CD4-positive, alpha-beta T cell (primary cell): Measurements from ENCODE around the gene SFTPB. TPM values are rescaled to one million over a fixed set of nuclear protein-coding genes. Genes with fewer than 3 reads are reported as not detected.

Source experiments
- ATAC-seq: fragments of 200-7000 bp; cut with Tn5 transposase; one replicate; pipeline ENCODE4 v1.10.0; 2022; ENCODE audit warnings: mild to moderate bottlenecking; ENCODE audit not compliant: poor library complexity
- CTCF ChIA-PET: fragments of 350-600 bp; sonication (Branson Sonifier 250); formaldehyde crosslinking; loops from one replicate; lab custom pipeline; 2021; ENCODE audit warnings: antibody characterized with exemption, inconsistent platforms; lab: Charles Lee
- POLR2A ChIA-PET: fragments of 350-600 bp; sonication (Branson Sonifier 250); formaldehyde crosslinking; loops from one replicate; lab custom pipeline; 2021; ENCODE audit warnings: antibody characterized with exemption, inconsistent platforms; lab: Charles Lee
- DNase-seq, 14 experiments: peaks; one replicate each; pipeline ENCODE4 v3.0.0-alpha.2; 2013 to 2020; ENCODE audit warnings: mixed read lengths in 2 of 14
- H3K27ac ChIP-seq, 2 donors: one replicate each; pipeline versions ENCODE4 v1.5.1 to v1.7.0; 2013; ENCODE audit warnings: low read length in 2 of 2, low read depth in 1 of 2, mild to moderate bottlenecking in 1 of 2
- H3K27me3 ChIP-seq, 2 experiments: 1 replicate in 1 of 2; 2 replicates in 1 of 2; pipeline versions ENCODE4 v1.6.1 to v1.7.0; 2013; ENCODE audit warnings: low read length in 2 of 2, control low read depth in 1 of 2, mild to moderate bottlenecking in 1 of 2, moderate library complexity in 1 of 2; ENCODE audit not compliant: insufficient read depth in 2 of 2, control insufficient read depth in 1 of 2
- H3K36me3 ChIP-seq: one replicate; pipeline ENCODE4 v1.6.1; 2013; ENCODE audit warnings: low read length, control low read depth; ENCODE audit not compliant: insufficient read depth
- H3K4me1 ChIP-seq: one replicate; pipeline ENCODE4 v1.6.1; 2013; ENCODE audit warnings: low read length, control low read depth; ENCODE audit not compliant: insufficient read depth
- H3K4me3 ChIP-seq: one replicate; pipeline ENCODE4 v1.5.1; 2013; ENCODE audit warnings: mild to moderate bottlenecking, low read length, moderate library complexity
- H3K9me3 ChIP-seq, 2 experiments: 1 replicate in 1 of 2; 2 replicates in 1 of 2; pipeline versions ENCODE4 v1.6.1 to v1.7.0; 2013; ENCODE audit warnings: low read length in 2 of 2, mild to moderate bottlenecking in 2 of 2, control low read depth in 1 of 2, moderate library complexity in 1 of 2; ENCODE audit not compliant: control insufficient read depth in 1 of 2, insufficient read depth in 1 of 2
- H3K27ac Mint-ChIP-seq: one replicate; pipeline ENCODE4 v1.8.0; 2020; ENCODE audit warnings: mixed read lengths
- H3K27me3 Mint-ChIP-seq: one replicate; pipeline ENCODE4 v1.8.0; 2021; ENCODE audit warnings: mixed read lengths
- H3K36me3 Mint-ChIP-seq: one replicate; pipeline ENCODE4 v1.8.0; 2021; ENCODE audit warnings: low read depth, mixed read lengths
- H3K4me1 Mint-ChIP-seq: one replicate; pipeline ENCODE4 v1.8.0; 2021; ENCODE audit warnings: low read depth, mixed read lengths
- H3K4me3 Mint-ChIP-seq: one replicate; pipeline ENCODE4 v1.8.0; 2020; ENCODE audit warnings: mild to moderate bottlenecking, mixed read lengths
- H3K9me3 Mint-ChIP-seq: one replicate; pipeline ENCODE4 v1.8.0; 2020; ENCODE audit warnings: mixed read lengths
- intact Hi-C, 2 experiments: fragments of 100-400 bp; cut with DNase I in 1 of 2; cut with micrococcal nuclease in 1 of 2; formaldehyde crosslinking; loops; one replicate each; pipeline versions ENCODE4 v1.15.1 to v1.9.0; 2023 to 2025; cut with DNase I, micrococcal nuclease
- total RNA-seq, 174 experiments: library from RNA in 2 of 174; stranded (reverse) in 2 of 174; gene quantifications; one replicate each; pipeline ENCODE4 v1.2.3 and lab custom pipeline; 2021 to 2026
- TF ChIP-seq, protein P1 (sequence below): fragments of 200-600 bp; IDR thresholded peaks from one replicate; pipeline ENCODE4 v1.8.0; 2022; ENCODE audit warnings: antibody characterized with exemption, mild to moderate bottlenecking

SFTPB gene
- total RNA-seq, 2 experiments from 2014 or later, result not detected

DNA sequence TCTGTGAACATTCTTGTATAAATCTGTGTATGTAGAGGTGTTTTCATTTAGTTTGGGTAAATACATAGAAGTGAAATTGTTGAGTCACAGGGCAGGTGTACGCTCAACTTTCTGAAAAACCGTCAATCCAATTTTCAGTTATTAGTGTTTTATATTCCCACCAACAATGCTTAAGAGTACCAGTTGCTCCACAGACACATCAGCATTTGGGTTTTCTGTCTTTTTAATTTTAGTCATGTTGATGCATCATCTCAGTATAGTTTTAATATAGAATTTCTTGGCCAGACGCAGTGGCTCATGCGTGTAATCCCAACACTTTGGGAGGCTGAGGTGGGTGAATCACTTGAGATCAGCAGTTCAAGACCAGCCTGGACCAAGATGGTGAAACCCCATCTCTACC lies 22.9 kb upstream of the SFTPB start:
- ChIA-PET POLR2A (no interaction called here), CTCF (interaction anchor here (1.2 kb wide), 1 partner anchor 17 kb away, joined by 5 read pairs; no protein-coding TSS in a partner anchor)
- no peaks in the 10 kb centered on the region for H3K36me3 Mint-ChIP-seq
- no peak overlapping the region for H3K27ac Mint-ChIP-seq
- H3K4me1 Mint-ChIP-seq, result no peaks in the 10 kb centered on the region
- H3K4me1 ChIP-seq, result no peaks in the 10 kb centered on the region
- no peak overlapping the region for H3K27ac ChIP-seq
- intact Hi-C loops, result no loop called here
- peaks cover 0 to 6% of the 10 kb centered on the region in 2 experiments for H3K9me3 ChIP-seq
- TF ChIP-seq, protein P1, sequence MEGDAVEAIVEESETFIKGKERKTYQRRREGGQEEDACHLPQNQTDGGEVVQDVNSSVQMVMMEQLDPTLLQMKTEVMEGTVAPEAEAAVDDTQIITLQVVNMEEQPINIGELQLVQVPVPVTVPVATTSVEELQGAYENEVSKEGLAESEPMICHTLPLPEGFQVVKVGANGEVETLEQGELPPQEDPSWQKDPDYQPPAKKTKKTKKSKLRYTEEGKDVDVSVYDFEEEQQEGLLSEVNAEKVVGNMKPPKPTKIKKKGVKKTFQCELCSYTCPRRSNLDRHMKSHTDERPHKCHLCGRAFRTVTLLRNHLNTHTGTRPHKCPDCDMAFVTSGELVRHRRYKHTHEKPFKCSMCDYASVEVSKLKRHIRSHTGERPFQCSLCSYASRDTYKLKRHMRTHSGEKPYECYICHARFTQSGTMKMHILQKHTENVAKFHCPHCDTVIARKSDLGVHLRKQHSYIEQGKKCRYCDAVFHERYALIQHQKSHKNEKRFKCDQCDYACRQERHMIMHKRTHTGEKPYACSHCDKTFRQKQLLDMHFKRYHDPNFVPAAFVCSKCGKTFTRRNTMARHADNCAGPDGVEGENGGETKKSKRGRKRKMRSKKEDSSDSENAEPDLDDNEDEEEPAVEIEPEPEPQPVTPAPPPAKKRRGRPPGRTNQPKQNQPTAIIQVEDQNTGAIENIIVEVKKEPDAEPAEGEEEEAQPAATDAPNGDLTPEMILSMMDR, result no peak
- no peak for DNase-seq
- H3K36me3 ChIP-seq, result no peaks in the 10 kb centered on the region
- H3K27me3 ChIP-seq, result peaks cover 0 to 3% of the 10 kb centered on the region in 2 experiments
- no peaks in the 10 kb centered on the region for H3K9me3 Mint-ChIP-seq
- H3K4me3 ChIP-seq, result no peak overlapping the region
- no peak overlapping the region for H3K4me3 Mint-ChIP-seq
- no peaks in the 10 kb centered on the region for H3K27me3 Mint-ChIP-seq
- no peak for ATAC-seq

DNA sequence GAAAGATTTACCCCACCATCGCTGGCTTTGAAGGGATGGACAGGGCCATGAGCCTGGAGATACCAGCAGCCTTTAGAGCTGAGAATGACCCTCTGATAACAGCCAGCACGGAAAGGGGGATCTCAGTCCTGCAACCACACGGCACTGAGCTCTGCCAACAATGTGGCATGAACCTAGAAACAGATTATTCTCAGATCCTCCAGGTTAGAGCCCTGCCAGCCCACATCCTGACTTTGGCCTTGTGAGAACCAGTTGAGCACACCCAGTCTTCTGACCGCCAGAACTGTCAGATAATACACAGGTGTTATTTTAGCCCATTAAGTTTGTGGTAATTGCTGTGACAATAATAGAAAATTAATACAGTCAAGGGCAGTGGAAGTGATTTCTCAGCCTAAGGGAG lies 16.8 kb upstream of the SFTPB start:
- ATAC-seq (no peak), DNase-seq (peak in 1 of 14 experiments; percentile 47)
- H3K9me3 ChIP-seq, result peaks cover 0 to 6% of the 10 kb centered on the region in 2 experiments
- no peaks in the 10 kb centered on the region for H3K36me3 ChIP-seq
- CTCF ChIA-PET, result no interaction called here
- POLR2A ChIA-PET, result no interaction called here
- H3K4me3 Mint-ChIP-seq, result no peak overlapping the region
- H3K27ac ChIP-seq, result no peak overlapping the region
- intact Hi-C loops, result no loop called here
- no peaks in the 10 kb centered on the region for H3K4me1 ChIP-seq
- no peak overlapping the region for H3K4me3 ChIP-seq
- peaks cover 0 to 3% of the 10 kb centered on the region in 2 experiments for H3K27me3 ChIP-seq
- H3K27ac Mint-ChIP-seq, result no peak overlapping the region
- H3K9me3 Mint-ChIP-seq, result no peaks in the 10 kb centered on the region
- TF ChIP-seq, protein P1, result no peak
- no peaks in the 10 kb centered on the region for H3K36me3 Mint-ChIP-seq
- H3K27me3 Mint-ChIP-seq, result no peaks in the 10 kb centered on the region
- no peaks in the 10 kb centered on the region for H3K4me1 Mint-ChIP-seq

DNA sequence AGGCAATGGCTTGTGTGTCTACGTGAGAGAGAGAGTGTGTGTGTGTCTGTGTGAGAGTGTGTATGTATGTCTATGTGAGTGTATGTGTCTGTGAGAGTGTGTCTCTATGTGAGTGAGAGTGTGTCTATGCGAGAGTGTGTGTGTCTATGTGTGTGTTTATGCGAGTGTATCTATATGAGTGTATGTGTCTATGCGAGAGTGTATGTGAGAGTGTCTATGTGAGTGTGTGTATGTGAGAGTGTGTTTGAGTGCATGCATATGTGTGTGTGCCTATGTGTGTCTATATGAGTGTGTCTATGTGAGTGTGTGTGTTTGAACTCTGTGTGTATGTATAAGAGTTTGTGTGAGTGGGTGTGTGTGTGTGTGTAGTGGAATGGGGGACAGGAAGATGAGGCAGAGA lies 16.4 kb upstream of the SFTPB start:
- no peak overlapping the region for H3K27ac ChIP-seq
- intact Hi-C loops, result no loop called here
- ChIA-PET POLR2A (no interaction called here), CTCF (no interaction called here)
- peaks cover 0 to 3% of the 10 kb centered on the region in 2 experiments for H3K27me3 ChIP-seq
- H3K9me3 Mint-ChIP-seq, result no peaks in the 10 kb centered on the region
- no peak overlapping the region for H3K27ac Mint-ChIP-seq
- H3K36me3 Mint-ChIP-seq, result no peaks in the 10 kb centered on the region
- no peak overlapping the region for H3K4me3 ChIP-seq
- no peaks in the 10 kb centered on the region for H3K4me1 Mint-ChIP-seq
- H3K4me3 Mint-ChIP-seq, result no peak overlapping the region
- peaks cover 0 to 6% of the 10 kb centered on the region in 2 experiments for H3K9me3 ChIP-seq
- no peak for DNase-seq
- H3K36me3 ChIP-seq, result no peaks in the 10 kb centered on the region
- TF ChIP-seq, protein P1, result no peak
- no peak for ATAC-seq
- no peaks in the 10 kb centered on the region for H3K27me3 Mint-ChIP-seq
- H3K4me1 ChIP-seq, result peaks cover 2% of the 10 kb centered on the region
